Prostate gland (tissue), 2 donors: ENCODE measurements around the gene KRT76. TPM values are rescaled to one million over a fixed set of nuclear protein-coding genes. Genes with fewer than 3 reads are reported as not detected.

Source experiments
- DNase-seq: peaks from one replicate; pipeline ENCODE4 v3.0.0-alpha.2; 2019; ENCODE audit warnings: low spot score
- H3K27ac ChIP-seq, 2 donors: fragments of 200-600 bp; sonication (generic); 2 replicates each; pipeline ENCODE4 v1.5.1; 2017 to 2019
- H3K27me3 ChIP-seq: fragments of 200-600 bp; sonication (generic); replicated peaks from 2 replicates; pipeline ENCODE4 v1.5.1; 2019; ENCODE audit not compliant: insufficient read depth
- H3K36me3 ChIP-seq, 2 donors: fragments of 200-600 bp; sonication (generic); 1 replicate in 1 of 2; 2 replicates in 1 of 2; pipeline versions ENCODE4 v1.5.1 to v1.8.1; 2017 to 2019
- H3K4me1 ChIP-seq: fragments of 200-600 bp; sonication (generic); replicated peaks from 2 replicates; pipeline ENCODE4 v1.5.1; 2019
- H3K4me3 ChIP-seq, 2 donors: fragments of 200-600 bp; sonication (generic); 2 replicates each; pipeline ENCODE4 v1.5.1; 2017 to 2019
- H3K9me3 ChIP-seq: fragments of 200-600 bp; sonication (generic); 2 replicates; pipeline ENCODE4 v1.5.1; 2017
- POLR2A ChIP-seq: fragments of 450-650 bp; IDR thresholded peaks from one replicate; pipeline ENCODE4 v1.6.1; 2016; ENCODE audit warnings: antibody characterized with exemption, mild to moderate bottlenecking
- POLR2AphosphoS5 ChIP-seq: sonication (generic); formaldehyde crosslinking; IDR thresholded peaks from one replicate; pipeline ENCODE4 v1.6.1; 2017; ENCODE audit warnings: antibody characterized with exemption
- WGBS: methylation state at CpG from one replicate; pipeline ENCODE4 v1.1.5; 2018; 5-methylcytosine and 5-hydroxymethylcytosine counted together
- intact Hi-C: fragments of 100-400 bp; cut with DNase I; formaldehyde crosslinking; loops from one replicate; pipeline ENCODE4 v1.14.2; 2022
- total RNA-seq, 2 donors: library from RNA; depleted of rRNA; stranded (reverse); fragments of >200 nt; gene quantifications; one replicate each; pipeline ENCODE4 v1.1.0, GENCODE V29; 2016
- TF ChIP-seq, protein P1 (sequence below), 4 experiments: fragments of 200-600 bp in 2 of 4; fragments of 450-650 bp in 2 of 4; sonication (generic) in 2 of 4; IDR thresholded peaks; 1 replicate in 3 of 4; 2 replicates in 1 of 4; pipeline ENCODE4 v1.5.1; 2016 to 2019; ENCODE audit warnings: antibody characterized with exemption in 4 of 4, mild to moderate bottlenecking in 2 of 4, moderate library complexity in 2 of 4

Gene KRT76
- total RNA-seq: not detected

DNA sequence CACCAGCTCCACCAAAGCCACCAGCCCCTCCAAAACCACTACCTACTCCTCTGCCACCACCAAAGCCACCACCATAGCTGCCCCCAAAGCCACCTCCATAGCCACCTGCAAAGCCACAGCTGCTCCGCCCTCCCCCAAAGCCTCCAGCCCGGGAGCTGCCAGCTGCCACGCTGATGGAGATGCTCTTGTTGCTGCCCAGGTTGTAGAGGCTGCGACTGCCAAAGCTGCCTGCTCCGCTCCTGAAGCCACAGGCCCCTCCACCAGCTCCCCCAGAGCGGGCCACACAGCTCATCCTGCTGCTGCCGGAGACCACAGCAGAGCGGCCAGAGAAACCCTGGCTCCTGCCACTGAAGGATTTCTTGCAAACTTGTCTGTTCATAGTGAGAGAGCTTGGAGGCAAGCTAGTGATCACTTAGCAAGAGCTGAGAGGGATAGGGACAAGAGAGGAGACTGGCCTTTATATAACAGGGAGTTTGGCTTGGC is at the start of gene KRT76:
Gene KRT76, minus strand, starts transcription at position 433 of the 483 bp plus-strand sequence. Its CDS starts 54 bp downstream, at position 379.
- whole genome bisulfite sequencing: 93% methylated on average over 8 of the region's 8 CpGs

DNA sequence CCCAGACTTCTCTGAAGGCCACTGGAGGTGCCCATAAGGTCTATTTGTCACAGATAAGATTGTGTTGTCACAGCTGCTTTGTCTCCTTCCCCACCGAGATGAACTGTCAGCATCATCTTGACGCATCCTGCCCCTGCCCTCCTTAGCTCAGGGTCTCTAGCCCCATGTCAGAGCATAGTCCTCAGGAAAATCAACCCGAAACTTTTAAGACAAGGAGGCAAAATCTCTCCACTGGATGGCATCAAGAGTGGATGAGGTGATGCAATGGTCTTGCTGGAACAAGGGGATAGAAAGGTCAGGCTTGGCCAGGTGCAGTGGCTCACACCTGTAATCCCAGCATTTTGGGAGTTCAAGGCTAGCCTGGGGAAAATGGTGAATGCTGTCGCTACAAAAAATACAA is 48.8 kb upstream of the KRT76 start:
- H3K9me3 ChIP-seq: no peaks in the 10 kb centered on the region
- no peaks in the 10 kb centered on the region for H3K36me3 ChIP-seq
- DNase-seq: no peak
- WGBS: 86% methylated on average over 4 of the region's 4 CpGs
- TF ChIP-seq, protein P1, sequence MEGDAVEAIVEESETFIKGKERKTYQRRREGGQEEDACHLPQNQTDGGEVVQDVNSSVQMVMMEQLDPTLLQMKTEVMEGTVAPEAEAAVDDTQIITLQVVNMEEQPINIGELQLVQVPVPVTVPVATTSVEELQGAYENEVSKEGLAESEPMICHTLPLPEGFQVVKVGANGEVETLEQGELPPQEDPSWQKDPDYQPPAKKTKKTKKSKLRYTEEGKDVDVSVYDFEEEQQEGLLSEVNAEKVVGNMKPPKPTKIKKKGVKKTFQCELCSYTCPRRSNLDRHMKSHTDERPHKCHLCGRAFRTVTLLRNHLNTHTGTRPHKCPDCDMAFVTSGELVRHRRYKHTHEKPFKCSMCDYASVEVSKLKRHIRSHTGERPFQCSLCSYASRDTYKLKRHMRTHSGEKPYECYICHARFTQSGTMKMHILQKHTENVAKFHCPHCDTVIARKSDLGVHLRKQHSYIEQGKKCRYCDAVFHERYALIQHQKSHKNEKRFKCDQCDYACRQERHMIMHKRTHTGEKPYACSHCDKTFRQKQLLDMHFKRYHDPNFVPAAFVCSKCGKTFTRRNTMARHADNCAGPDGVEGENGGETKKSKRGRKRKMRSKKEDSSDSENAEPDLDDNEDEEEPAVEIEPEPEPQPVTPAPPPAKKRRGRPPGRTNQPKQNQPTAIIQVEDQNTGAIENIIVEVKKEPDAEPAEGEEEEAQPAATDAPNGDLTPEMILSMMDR (IDR thresholded peaks at IDR 0.05): no peak
- TF ChIP-seq POLR2AphosphoS5 (no peak), POLR2A (no peak)
- H3K27ac ChIP-seq: no peak overlapping the region
- intact Hi-C loops: no loop called here
- peaks cover 8% of the 10 kb centered on the region for H3K27me3 ChIP-seq
- H3K4me1 ChIP-seq: no peaks in the 10 kb centered on the region
- H3K4me3 ChIP-seq: no peak overlapping the region

More for the DNA sequence above, at the start of gene KRT76:
- no peaks in the 10 kb centered on the region for H3K9me3 ChIP-seq
- H3K36me3 ChIP-seq: no peaks in the 10 kb centered on the region
- H3K4me1 ChIP-seq: no peaks in the 10 kb centered on the region
- intact Hi-C loops: no loop called here
- no peak for DNase-seq
- no peak within 1 kb of the TSS for H3K27ac ChIP-seq
- H3K27me3 ChIP-seq: peaks cover 2% of the 10 kb centered on the region
- TF ChIP-seq POLR2A (no peak), POLR2AphosphoS5 (no peak)
- TF ChIP-seq, protein P1 (IDR thresholded peaks at IDR 0.05): no peak
- H3K4me3 ChIP-seq: no peak within 1 kb of the TSS

DNA sequence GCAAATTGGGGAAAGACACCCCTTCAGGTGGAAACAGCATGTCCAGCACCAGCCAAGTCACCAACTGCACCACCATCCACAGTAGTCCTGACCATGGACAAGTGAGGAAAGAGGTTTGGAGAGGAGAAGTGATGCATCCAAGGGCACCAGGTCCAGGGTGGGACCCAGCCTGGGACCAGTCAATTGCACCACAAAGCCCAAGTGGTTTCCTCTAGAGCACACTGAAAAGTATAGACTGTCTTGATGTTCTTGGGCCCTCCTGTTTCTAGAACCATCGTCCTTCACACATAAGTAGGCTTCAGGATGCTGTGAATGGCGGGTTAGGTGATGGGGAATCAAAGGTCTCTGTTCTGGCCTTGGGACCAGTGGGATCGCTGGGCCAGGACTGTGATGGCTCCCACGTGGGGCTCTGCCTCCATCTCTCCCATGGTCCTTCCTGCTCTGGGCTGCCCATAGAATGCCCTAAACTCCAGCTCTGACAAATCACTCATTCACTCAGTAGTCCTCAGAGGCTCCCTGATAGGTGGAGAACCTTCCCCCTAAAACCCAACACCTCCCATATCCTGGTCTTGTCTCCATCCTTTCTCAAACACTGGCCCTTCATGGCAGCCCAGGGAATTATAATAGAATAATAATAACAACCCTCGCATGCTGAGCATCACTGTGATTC is 47.7 kb upstream of the KRT76 start:
- Histone ChIP-seq H3K9me3 (no peaks in the 10 kb centered on the region), H3K36me3 (no peaks in the 10 kb centered on the region), H3K27ac (no peak overlapping the region), H3K4me1 (no peaks in the 10 kb centered on the region), H3K4me3 (no peak overlapping the region), H3K27me3 (peaks cover 11% of the 10 kb centered on the region)
- no peak for DNase-seq
- 88% methylated on average over 5 of the region's 5 CpGs for WGBS
- TF ChIP-seq POLR2A: no peak
- TF ChIP-seq, protein P1 (IDR thresholded peaks at IDR 0.05): no peak
- intact Hi-C loops: no loop called here

DNA sequence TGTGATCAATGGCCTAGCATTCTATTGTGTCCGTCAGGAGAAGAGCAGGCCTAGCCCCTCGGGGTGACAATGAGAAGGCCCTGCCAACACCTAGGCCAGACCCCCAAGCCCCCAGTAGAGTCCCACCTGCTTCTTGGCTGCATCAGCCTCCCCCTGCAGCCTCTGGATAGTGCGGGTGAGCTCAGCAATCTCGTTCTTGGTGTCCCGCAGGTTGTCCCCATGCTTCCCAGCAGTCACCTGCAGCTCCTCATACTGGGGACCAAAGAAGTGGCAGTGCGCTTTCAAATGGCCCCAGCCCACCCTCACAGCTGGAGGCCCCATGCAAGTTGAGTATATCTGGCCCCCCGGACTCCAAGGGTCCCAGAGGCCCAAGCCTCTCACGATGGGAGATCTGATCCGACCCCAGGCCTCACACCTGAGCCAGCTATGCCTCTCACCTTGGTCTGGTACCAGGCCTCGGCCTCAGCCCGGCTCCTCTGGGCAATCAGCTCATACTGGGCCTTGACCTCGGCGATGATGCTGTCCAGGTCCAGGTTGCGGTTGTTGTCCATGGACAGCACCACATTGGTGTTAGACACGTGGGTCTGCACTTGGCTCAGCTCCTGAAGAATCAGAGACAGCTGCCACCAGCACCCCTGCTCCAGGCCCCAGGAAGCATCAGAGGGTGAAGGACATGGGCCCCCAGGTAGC is 46.8 kb upstream of the KRT76 start:
- intact Hi-C loops: no loop called here
- TF ChIP-seq POLR2A: no peak
- TF ChIP-seq, protein P1 (IDR thresholded peaks at IDR 0.05): no peak
- TF ChIP-seq POLR2AphosphoS5: no peak
- no peak overlapping the region for H3K27ac ChIP-seq
- peaks cover 17% of the 10 kb centered on the region for H3K27me3 ChIP-seq
- 93% methylated on average over 15 of the region's 15 CpGs for whole genome bisulfite sequencing
- H3K9me3 ChIP-seq: no peaks in the 10 kb centered on the region
- DNase-seq: no peak
- no peak overlapping the region for H3K4me3 ChIP-seq
- no peaks in the 10 kb centered on the region for H3K4me1 ChIP-seq
- H3K36me3 ChIP-seq: no peaks in the 10 kb centered on the region
